ENCODE results near the gene SCAPER. TPM values are rescaled to one million over a fixed set of nuclear protein-coding genes. Genes with fewer than 3 reads are reported as not detected.

The SCAPER gene
- total RNA-seq, 1 experiment from 2014 or later: 15.3 TPM

DNA sequence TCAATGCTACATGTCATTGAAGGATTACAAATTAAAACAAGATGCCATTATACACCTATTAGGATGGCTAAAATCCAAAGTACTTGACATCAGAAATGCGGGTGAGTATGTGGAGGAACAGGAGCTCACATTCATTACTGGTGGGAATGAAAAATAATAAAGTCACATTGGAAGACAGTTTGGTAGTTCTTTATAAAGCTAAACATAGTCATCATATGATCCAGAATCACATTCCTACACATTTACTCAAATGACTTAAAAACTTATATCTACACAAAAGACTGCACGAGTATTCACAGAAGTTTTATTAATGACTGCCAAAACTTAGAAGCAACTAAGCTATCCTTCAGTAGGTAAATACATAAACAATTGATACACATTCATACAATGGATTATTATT, 421.4 kb downstream of the SCAPER start:
- Histone ChIP-seq H3K9me3 (ENCODE audit: control insufficient read depth, insufficient read depth, low read depth, low read length) (no peaks in the 10 kb centered on the region), H3K27me3 (ENCODE audit: control insufficient read depth, insufficient read depth, low read length) (no peaks in the 10 kb centered on the region), H3K27ac (ENCODE audit: low read length) (no peak overlapping the region), H3K4me1 (ENCODE audit: control insufficient read depth, insufficient read depth, low read length) (no peaks in the 10 kb centered on the region), H3K36me3 (ENCODE audit: control insufficient read depth, insufficient read depth, low read length) (no peaks in the 10 kb centered on the region), H3K4me3 (ENCODE audit: low read depth in 2 of 2, low read length in 2 of 2) (no peak overlapping the region)
- in situ Hi-C loops (cut with HindIII; ENCODE audit: low pct_unique_long_range_greater_than_20kb, low sequenced_read_pairs): no loop called here
- BruUV-seq (replicated peaks): no TSS peak
- ChIA-PET CTCF (interaction anchor here (0.9 kb wide), 1 partner anchor 8 kb away, joined by 4 read pairs; no protein-coding TSS in a partner anchor), POLR2A (no interaction called here)
- intact Hi-C loops (cut with micrococcal nuclease; ENCODE audit: unreplicated experiment): no loop called here
- ATAC-seq (no peak), DNase-seq (ENCODE audit: low read depth, low spot score) (no peak)
- no peak for TF ChIP-seq SIN3A (IDR thresholded peaks at IDR 0.05; ENCODE audit: borderline replicate concordance, insufficient read depth, low read depth, low read length)
- no peak for TF ChIP-seq TCF7L2 (IDR thresholded peaks at IDR 0.05; ENCODE audit: low read depth, low read length)
- TF ChIP-seq, protein P1, sequence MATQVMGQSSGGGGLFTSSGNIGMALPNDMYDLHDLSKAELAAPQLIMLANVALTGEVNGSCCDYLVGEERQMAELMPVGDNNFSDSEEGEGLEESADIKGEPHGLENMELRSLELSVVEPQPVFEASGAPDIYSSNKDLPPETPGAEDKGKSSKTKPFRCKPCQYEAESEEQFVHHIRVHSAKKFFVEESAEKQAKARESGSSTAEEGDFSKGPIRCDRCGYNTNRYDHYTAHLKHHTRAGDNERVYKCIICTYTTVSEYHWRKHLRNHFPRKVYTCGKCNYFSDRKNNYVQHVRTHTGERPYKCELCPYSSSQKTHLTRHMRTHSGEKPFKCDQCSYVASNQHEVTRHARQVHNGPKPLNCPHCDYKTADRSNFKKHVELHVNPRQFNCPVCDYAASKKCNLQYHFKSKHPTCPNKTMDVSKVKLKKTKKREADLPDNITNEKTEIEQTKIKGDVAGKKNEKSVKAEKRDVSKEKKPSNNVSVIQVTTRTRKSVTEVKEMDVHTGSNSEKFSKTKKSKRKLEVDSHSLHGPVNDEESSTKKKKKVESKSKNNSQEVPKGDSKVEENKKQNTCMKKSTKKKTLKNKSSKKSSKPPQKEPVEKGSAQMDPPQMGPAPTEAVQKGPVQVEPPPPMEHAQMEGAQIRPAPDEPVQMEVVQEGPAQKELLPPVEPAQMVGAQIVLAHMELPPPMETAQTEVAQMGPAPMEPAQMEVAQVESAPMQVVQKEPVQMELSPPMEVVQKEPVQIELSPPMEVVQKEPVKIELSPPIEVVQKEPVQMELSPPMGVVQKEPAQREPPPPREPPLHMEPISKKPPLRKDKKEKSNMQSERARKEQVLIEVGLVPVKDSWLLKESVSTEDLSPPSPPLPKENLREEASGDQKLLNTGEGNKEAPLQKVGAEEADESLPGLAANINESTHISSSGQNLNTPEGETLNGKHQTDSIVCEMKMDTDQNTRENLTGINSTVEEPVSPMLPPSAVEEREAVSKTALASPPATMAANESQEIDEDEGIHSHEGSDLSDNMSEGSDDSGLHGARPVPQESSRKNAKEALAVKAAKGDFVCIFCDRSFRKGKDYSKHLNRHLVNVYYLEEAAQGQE (IDR thresholded peaks at IDR 0.05; ENCODE audit: insufficient read depth in 1 of 2, low read depth in 2 of 2, low read length in 1 of 2): no peak
- TF ChIP-seq, protein P2, sequence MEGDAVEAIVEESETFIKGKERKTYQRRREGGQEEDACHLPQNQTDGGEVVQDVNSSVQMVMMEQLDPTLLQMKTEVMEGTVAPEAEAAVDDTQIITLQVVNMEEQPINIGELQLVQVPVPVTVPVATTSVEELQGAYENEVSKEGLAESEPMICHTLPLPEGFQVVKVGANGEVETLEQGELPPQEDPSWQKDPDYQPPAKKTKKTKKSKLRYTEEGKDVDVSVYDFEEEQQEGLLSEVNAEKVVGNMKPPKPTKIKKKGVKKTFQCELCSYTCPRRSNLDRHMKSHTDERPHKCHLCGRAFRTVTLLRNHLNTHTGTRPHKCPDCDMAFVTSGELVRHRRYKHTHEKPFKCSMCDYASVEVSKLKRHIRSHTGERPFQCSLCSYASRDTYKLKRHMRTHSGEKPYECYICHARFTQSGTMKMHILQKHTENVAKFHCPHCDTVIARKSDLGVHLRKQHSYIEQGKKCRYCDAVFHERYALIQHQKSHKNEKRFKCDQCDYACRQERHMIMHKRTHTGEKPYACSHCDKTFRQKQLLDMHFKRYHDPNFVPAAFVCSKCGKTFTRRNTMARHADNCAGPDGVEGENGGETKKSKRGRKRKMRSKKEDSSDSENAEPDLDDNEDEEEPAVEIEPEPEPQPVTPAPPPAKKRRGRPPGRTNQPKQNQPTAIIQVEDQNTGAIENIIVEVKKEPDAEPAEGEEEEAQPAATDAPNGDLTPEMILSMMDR (IDR thresholded peaks at IDR 0.05): no peak
- no peak for TF ChIP-seq POLR2AphosphoS5 (IDR thresholded peaks at IDR 0.05; ENCODE audit: low read depth, low read length)

DNA sequence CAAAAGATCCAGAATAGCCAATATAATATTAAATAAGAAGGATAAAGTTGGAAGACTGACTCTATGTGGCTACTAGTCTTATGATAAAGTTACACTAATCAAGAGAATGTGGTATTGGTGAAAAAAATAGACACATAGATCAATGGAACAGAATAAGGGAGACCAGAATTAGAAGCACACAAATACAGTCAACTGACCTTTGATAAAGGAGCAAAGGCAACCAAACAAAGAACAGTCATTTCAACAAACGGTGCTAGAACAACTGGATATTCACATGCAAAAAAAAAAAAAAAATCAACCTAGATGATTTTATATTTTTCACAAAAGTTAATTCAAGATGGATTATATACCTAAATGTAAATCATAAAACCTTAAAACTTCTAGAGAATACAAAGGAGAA, 422.1 kb downstream of the SCAPER start:
- H3K27ac ChIP-seq (ENCODE audit: low read length): no peak overlapping the region
- DNase-seq (ENCODE audit: low read depth, low spot score): no peak
- BruUV-seq (replicated peaks): no TSS peak
- ChIA-PET CTCF (interaction anchor here (0.9 kb wide), 1 partner anchor 7 kb away, joined by 4 read pairs; no protein-coding TSS in a partner anchor), POLR2A (no interaction called here)
- no peaks in the 10 kb centered on the region for H3K27me3 ChIP-seq (ENCODE audit: control insufficient read depth, insufficient read depth, low read length)
- no peaks in the 10 kb centered on the region for H3K4me1 ChIP-seq (ENCODE audit: control insufficient read depth, insufficient read depth, low read length)
- intact Hi-C loops (cut with micrococcal nuclease; ENCODE audit: unreplicated experiment) (no loop called here), in situ Hi-C loops (cut with HindIII; ENCODE audit: low pct_unique_long_range_greater_than_20kb, low sequenced_read_pairs) (no loop called here)
- no peak for ATAC-seq
- H3K36me3 ChIP-seq (ENCODE audit: control insufficient read depth, insufficient read depth, low read length): no peaks in the 10 kb centered on the region
- no peaks in the 10 kb centered on the region for H3K9me3 ChIP-seq (ENCODE audit: control insufficient read depth, insufficient read depth, low read depth, low read length)
- H3K4me3 ChIP-seq (ENCODE audit: low read depth in 2 of 2, low read length in 2 of 2): no peak overlapping the region
- TF ChIP-seq POLR2AphosphoS5 (IDR thresholded peaks at IDR 0.05; ENCODE audit: low read depth, low read length) (no peak), TCF7L2 (IDR thresholded peaks at IDR 0.05; ENCODE audit: low read depth, low read length) (no peak), SIN3A (IDR thresholded peaks at IDR 0.05; ENCODE audit: borderline replicate concordance, insufficient read depth, low read depth, low read length) (no peak)
- TF ChIP-seq, protein P2 (IDR thresholded peaks at IDR 0.05): no peak
- TF ChIP-seq, protein P1 (IDR thresholded peaks at IDR 0.05; ENCODE audit: insufficient read depth in 1 of 2, low read depth in 2 of 2, low read length in 1 of 2): no peak
